Stimulated activated CD4-positive, alpha-beta T cell treated with anti-CD3 and anti-CD28 coated beads, TNF-alpha, amount 100 ng/mL, for 48 hours (primary cell): ENCODE data around the gene TDRD3.

ENCODE experiments used
- DNase-seq, 3 donors: peaks; one replicate each; pipeline ENCODE4 v3.0.0-alpha.2; 2020; ENCODE audit warnings: low read depth in 3 of 3

Gene TDRD3

DNA sequence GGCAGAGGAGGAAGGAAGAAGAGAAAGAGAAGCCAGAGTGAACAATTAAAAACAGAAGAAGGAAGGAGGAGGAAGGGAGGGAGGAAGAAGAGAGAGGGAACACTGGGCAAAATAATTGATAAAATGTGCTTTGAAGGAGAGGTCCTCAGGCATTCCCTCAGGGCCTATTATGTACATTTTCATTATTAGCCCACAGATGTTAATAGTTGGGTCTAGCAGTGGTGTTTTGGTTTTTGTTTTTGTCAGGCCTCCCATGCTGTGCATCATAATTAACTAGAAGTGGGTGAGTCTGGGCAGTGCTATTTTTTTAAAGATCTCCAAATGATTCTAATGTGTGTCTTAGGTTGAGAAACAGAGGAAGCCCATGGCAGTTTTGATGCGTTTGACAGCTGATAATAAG, 178.1 kb downstream of the TDRD3 start:
- no peak for DNase-seq

DNA sequence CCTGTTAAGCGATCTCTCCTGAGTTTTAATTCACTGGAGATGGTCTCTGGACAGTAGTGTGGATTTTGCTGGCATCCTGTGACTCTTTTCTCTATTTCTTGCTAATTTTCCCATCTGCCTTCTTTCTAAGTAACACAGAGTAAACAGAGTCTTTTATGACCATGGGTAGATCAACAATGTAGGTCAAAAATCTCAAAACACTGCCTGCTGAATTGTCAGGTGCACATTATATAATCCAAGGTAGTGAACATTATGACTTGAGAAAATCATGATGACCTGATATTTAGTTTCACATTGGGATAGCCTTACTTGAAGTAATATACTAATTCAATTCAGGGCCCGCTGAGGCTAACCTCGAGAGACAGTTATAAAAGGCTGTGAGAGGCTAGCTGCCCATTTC, 180.7 kb downstream of the TDRD3 start:
- no peak for DNase-seq

DNA sequence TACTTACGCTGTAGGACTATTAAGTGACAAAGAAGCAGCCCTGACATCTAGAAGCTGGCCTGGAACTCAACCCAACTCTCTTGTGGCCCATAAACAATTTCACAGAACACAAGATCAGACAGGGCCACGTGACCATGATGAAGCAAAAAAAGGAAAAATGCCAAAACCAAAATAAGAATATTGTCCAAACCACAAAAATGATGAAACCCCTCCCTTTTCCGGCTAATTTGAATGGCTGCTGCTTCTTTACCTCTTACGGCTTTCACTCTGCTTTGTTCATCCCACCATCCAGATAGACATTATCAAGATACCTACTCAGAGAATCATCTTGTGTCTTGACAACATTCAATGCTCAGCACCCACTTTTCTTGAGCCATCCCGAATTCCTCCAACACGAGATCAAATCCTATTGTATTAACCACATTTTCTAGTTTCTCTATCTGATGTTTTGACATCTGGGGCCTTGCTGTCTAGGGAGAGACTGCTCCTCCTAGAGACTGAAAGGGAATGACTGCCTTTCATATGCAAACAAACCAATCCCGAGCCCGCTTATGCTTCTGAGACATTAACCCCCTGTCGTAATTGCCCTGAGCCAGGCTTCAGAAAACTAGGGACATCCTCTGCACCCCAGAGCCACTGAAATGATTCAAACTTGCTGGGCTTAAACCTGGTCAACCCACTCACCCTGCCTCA, 186.3 kb downstream of the TDRD3 start:
- DNase-seq = no peak

DNA sequence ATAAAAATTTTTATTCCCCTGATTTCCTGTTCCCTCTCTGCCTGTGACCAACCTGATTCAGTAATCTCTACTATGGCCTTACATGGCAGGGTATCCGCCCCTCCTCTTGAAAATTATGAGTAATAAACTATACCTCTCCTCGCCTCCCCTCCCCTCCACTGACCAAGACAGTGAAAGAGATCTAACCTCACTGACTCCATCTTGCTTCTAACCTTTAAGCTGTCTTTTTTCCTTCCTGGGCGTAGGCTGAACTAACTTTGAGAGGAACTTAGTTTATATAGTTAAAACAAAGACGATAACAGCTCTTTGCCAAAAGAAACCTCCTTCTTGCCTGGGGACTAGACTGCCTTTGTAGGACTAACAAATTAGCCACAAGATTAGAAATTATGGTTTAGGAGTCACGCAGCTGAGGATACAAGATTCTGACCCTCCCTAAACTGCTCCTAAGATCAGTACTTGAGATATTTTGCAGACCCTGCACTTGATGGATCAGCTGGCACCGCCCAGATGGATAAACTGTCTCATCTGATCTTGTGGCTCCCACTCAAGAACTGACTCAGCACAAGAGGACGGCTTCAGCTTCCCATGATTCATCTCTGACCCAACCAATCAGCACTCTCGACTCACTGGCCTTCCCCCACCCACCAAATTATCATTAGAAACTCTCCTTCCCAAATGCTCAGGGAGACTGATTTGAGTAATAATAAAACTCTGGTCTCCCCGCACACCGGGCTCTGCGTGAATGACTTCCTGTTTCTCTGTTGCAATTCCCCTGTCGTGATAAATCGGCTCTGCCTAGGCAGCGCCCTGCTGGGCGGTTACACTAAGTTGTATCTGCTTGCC, 187.1 kb downstream of the TDRD3 start:
- peak in 1 of 3 donors; percentile 6 for DNase-seq

DNA sequence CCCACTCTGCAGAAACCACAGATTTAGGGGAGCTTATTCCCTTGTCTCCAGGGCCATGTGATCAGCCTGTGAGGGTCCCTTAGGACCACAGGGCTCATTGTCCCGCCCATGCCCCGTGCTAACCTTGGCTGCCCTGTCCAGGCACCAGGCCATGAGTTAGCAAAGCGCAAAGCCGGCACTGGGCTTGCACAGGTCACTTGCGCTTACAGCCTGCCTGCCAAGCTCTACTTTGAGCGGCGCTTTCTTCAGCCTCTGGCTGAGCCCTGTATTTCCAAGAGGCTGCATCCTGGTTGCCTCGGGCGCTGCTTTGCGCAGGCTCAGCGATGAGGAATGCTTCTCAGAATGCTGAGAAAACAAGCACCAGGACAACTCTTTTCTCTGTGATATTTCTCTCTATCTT, 188.0 kb downstream of the TDRD3 start:
- no peak for DNase-seq

DNA sequence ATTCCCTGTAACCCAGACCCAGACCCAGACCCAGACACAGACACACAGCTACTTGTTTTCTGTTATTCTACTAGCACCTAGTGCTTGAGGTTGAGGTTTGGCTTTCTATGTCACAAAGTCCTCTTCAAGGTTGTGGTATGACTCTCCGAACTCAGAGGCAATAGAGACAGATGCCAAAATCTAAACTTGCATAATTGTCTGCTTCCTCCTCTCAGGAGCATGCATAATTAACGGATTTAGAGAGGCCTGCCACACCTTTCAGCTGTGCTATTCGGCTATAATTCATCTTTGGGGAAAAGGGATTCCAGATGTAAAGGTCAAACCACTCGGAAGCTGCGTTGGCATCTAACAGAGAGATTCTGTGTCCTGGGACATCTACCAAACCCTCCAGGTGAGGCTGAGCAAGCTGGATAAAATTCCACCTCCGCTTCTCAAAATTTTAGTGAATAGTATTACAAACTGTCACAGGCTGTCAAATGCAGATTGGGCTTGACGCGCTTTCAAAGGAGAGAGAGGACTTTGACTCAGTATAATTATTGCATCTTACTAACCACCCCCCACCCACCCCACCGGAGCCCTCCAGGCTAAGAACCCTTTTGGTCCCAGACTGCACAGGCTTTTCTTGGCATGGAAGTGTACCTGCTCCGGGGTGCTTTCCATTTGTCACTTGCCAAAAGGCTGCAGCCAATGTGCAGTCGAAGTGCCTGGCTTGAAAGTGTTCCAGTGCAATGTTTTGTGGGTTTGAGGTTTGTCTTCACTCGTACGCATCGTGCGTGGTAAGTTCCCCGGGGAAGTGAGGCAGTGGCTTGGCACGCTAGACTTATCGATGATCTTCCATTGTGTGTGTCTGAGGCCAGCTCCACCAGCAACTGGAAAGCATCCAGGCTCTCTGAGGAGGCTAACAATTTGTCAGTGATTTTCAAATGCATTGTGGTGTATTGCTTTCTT, 194.1 kb downstream of the TDRD3 start:
- DNase-seq = no peak

DNA sequence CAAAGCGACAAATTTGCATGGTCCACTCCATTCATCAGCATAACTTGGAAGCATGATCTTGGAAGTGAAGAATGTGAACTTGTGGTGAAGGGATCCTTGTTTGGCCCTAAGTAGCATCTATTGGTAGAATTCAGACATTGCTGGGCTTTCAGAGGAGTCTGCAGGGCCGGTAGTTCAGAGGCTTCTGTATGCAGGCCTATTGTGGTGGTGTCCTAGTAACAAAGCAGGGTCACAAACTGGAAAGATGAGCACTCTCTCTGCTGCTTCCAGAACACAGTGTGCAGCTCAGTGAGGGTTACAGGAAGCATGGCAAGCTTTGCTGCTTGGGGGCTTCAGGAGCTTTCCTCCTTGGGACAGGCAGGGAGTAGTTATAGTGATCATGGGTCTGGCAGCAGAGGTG, 206.0 kb downstream of the TDRD3 start:
- DNase-seq = no peak

DNA sequence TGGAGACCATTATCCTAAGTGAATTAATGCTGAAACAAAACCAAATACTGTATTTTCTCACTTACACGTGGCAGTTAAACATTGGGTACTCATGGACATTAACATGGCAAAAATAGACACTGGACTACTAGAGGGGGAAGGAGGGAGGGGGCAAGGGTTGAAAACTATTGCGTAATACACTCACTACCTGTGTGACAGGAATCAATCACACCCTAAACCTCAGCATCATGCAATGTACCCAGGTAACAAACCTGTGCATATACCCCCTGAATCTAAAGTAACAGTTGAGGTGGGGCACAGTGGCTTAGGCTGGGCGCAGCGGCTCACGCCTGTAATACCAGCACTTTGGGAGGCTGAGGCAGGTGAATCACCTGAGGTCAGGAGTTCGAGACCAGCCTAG, 207.0 kb downstream of the TDRD3 start:
- DNase-seq = no peak

DNA sequence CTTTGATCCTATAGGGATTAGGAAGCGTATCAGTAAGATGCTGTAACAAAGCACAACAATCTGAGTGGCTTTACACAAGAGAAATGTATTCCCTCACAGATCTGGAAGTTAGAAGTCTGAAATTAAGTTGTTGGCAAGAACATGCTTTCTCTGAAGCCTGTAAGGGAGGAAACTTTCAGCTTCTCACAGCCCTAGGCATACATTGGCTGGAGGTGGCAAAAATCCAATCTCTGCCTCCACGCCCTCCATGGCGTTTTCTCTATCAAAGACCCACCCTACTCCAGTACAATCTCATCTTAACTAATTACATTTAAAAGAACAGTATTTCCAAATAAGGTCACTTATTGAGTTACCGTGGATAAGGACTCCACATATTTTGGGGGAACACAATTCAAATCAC, 211.9 kb downstream of the TDRD3 start:
- no peak for DNase-seq

DNA sequence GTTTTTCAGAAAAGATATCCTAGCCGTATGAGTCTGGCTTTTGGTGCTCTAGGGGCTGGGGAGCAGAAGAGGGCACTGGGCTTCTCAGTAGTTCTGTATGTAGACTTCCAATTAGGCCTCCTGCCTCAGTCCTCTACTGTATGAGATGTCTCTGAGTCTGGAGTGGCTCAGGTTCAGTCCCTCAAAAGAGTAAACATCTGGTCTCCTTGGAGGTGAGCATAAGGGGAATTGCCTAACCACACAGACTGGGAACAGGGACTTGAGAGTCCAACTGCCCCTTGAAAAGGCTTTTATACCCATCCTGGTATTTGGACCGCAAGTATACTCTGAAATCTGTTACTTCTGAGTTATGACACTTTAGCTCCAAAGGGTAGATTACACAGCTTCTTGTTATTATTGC, 214.5 kb downstream of the TDRD3 start:
- no peak for DNase-seq

DNA sequence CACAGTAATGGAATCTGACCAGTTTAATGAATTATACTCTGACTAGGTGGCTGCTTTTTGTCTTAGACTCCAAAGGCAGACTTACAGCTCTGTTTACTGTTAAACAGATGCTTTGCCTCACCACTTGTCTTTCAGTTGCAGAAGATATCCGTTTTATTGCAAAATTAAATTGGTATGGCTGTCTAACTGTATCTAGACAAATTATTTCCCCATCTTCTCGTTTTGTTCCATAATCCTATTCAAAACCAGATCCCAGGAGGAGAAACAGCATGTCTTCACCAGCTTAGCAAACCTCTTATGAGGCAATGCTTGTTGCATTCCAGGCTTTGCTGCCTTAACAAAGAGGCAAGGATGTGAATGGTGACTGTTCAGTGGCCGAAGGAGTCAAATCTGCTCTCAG, 215.6 kb downstream of the TDRD3 start:
- DNase-seq = no peak

DNA sequence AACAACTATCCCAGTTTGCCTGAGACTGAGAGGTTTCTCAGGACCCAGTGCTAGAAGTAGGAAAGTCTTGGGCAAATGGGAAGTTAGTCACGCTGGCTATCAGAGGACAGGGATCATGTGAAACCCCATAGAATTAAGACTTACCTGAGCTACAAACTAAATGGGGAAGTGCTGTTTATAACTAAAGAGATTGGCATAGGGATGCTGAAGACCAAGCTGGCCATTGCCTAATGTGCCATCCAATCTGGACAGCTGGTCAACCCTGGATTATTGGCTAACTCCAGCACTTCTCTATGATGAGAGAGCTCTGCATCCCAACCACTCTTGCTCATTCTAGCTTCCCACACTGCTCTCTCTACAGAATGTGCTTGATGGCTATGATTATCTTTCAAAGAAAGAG, 216.1 kb downstream of the TDRD3 start:
- DNase-seq = no peak

DNA sequence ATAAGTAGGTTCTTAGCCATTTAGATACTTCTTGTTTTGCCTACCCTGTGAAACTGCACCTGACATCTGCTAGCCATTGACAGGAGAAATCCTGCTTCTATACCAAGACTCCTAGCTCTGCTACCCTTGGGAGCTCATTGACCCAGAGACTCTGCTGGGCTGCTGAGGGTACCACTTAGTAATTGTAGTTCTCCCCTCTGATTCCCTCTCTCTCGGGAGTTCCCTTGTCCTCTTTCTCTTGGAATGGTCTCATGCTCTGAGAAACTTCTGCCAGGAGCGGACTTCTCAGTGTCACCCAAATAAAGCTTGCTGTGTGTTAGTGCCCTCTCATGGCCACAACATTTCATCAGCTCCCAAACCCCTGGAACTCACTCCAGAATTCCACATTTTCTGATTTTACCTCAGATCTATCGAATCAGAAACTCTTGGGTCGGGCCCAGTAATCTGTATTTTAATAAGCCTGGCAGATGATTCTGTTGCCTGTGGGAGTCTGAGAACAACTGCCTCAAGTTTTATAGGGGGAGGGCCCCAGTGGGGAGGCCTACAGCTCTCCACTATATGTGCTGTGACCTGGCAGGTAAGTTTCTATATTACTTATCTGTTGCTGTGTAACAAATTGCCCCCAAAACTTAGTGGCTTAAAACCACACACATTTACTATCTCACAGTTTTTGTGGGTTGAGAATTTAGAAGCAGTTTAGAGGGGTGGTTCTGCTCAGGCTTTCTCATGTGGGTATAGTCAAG, 221.1 kb downstream of the TDRD3 start:
- DNase-seq = no peak

DNA sequence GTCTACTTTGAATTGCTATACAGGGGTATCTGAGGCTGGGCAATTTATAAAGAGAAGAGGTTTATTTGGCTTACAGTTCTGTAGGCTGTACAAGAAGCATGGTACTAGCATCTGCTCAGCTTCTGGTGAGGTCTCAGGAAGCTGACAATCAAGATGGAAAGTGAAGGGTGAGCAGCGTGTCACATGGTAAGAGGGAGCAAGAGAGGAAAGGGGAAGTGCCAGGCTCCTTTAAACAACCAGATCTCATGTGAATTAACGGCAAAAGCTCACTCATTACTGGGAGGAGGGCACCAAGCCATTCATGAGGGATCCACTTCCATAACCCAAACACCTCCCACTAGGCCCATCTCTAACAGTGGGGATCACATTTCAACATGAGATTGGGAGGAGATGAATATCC, 222.4 kb downstream of the TDRD3 start:
- no peak for DNase-seq

DNA sequence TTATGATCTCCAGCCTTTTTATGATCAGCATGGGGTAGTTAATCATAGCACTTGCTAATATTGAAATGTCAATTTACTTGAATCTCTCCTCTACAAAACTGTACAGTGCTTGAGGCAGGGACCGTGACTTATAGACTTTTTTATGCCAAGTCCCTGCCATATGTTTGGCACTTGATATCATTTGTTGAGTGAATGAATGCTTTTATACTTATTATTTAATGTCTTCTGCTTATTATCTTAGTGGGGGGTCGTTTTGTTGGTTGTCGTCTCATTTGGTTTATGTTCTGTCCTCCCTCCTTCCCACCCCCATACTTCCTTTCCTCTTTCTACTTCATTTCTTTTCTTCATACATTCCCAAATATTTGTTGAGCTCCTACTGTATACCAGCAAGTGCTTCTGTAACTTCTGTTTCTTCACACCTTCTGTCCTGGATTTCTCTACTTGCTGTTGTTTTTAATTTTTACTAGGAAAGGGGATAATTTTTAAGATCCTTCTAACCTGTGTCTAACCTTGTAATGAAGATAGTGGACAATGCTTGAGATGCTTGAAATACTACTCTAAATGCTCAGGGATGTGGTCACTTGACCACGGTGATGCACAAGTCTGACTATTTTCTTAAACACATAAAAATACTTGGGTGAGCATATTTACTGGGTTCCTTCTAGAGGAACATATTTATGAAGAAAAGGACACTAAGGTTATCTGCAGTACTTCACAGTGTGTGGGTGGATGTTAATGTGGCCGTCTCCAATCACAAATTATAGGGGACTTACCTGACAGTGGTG, 223.8 kb downstream of the TDRD3 start:
- DNase-seq = no peak

DNA sequence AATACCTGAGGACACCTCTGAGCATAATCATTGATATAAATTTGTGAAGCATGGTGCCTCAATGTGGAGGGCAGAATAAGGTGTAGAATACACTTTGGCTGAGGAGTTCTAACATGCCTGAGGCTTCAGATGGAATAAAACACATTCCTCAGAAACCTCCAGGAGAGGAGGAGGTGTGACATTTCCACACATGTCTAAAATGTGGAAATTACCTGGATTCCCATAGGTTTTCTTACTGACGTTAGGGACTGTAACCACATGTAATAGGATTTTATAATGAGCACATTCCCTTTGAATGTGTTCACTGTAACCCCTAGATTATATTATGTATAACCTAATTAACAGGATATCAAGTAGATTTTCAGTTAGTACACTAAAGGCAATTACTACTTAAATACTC, 226.1 kb downstream of the TDRD3 start:
- no peak for DNase-seq
